Stimulated activated CD4-positive, alpha-beta T cell treated with anti-CD3 and anti-CD28 coated beads, Interleukin-15, amount 100 ng/mL, for 24 hours (primary cell): Measurements from ENCODE around the gene RHBDD2.
"Not testable (repeated sequence)": the region's sequence is repeated elsewhere in the genome, so short reads cannot be mapped to it uniquely, and the experiment has no call there.

Experiments
- DNase-seq: peaks from one replicate; pipeline ENCODE4 v3.0.0-alpha.2; 2020

Gene RHBDD2

GRCh38 chr7:75889826-75890225 lies 11.0 kb downstream of the RHBDD2 start:
- DNase-seq = peak; percentile 27

- DNase-seq = not testable (repeated sequence)
These were observed 12.4 kb downstream of the RHBDD2 start for GRCh38 chr7:75891237-75891636.

- DNase-seq = no peak
These were observed 13.1 kb downstream of the RHBDD2 start for GRCh38 chr7:75891815-75892411.

- no peak for DNase-seq
These were observed 13.9 kb downstream of the RHBDD2 start for GRCh38 chr7:75892634-75893272.

- no peak for DNase-seq
These were observed 18.0 kb downstream of the RHBDD2 start for GRCh38 chr7:75896803-75897327.

GRCh38 chr7:75900617-75901315 lies 21.9 kb downstream of the RHBDD2 start:
- no peak for DNase-seq

- no peak for DNase-seq
These were observed 27.2 kb downstream of the RHBDD2 start for GRCh38 chr7:75905785-75906604.

- no peak for DNase-seq
These were observed 28.3 kb downstream of the RHBDD2 start for GRCh38 chr7:75906991-75907667.

- DNase-seq = not testable (repeated sequence)
These were observed 28.8 kb downstream of the RHBDD2 start for GRCh38 chr7:75907668-75908039.

- DNase-seq = no peak
These were observed 30.8 kb downstream of the RHBDD2 start for GRCh38 chr7:75909521-75910132.

GRCh38 chr7:75911186-75911585 lies 32.4 kb downstream of the RHBDD2 start:
- not testable (repeated sequence) for DNase-seq

- DNase-seq = no peak
These were observed 34.6 kb downstream of the RHBDD2 start for GRCh38 chr7:75913437-75913836.

GRCh38 chr7:75914169-75914654 lies 35.4 kb downstream of the RHBDD2 start:
- DNase-seq = no peak

GRCh38 chr7:75914655-75915415 lies 36.0 kb downstream of the RHBDD2 start, which contains the start of gene POR:
TSS of gene POR (plus strand) at chr7:75915155. CDS start at chr7:75954002, 38,847 bp downstream.
- peak; percentile 95 for DNase-seq

- peak; percentile 31 for DNase-seq
These were observed 36.8 kb downstream of the RHBDD2 start for GRCh38 chr7:75915416-75916156.

GRCh38 chr7:75916259-75916658 lies 37.4 kb downstream of the RHBDD2 start:
- DNase-seq = no peak

GRCh38 chr7:75916685-75917634 lies 38.1 kb downstream of the RHBDD2 start:
- DNase-seq = no peak

- DNase-seq = peak; percentile 67
These were observed 41.8 kb downstream of the RHBDD2 start for GRCh38 chr7:75920431-75921161.
